AG08396 (cell line): ENCODE measurements around the gene DNAJC8.
A peak's percentile ranks its signal among the peaks of the same experiment; 100 is the strongest.

ENCODE experiments used
- DNase-seq: peaks from one replicate; pipeline ENCODE4 v3.0.0; 2012; ENCODE audit warnings: low spot score, mixed read lengths

DNAJC8 gene

DNA sequence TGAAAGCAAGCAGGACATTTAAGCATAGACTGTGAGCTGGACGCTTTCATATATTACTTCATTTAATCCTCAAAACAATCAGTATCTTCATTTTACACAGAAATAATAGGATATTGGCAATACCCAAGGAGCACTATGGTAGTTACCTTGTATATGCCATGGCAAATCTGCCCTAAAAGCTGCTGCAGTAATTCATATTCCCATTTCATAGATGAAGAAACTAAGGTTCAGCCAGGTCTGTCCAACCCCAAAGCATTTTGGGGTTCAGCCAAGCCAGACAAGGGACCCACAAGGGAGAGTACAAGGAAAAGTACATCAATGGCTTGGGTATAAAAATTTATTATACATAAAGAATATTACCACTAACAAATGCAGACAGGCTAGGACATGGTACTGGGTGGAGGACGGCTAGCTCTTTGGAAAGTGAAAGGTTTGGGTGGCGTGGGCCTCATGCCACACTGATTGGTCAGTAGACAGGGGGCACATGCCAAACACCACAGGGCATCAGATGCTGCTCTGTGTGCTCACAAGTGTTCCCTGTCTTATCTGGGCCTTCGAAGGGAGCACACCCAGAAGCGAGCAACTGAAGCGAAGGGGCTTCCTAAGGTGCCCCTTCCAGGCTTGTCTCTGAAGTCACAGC, 32.5 kb downstream of the DNAJC8 start:
- DNase-seq, result no peak

DNA sequence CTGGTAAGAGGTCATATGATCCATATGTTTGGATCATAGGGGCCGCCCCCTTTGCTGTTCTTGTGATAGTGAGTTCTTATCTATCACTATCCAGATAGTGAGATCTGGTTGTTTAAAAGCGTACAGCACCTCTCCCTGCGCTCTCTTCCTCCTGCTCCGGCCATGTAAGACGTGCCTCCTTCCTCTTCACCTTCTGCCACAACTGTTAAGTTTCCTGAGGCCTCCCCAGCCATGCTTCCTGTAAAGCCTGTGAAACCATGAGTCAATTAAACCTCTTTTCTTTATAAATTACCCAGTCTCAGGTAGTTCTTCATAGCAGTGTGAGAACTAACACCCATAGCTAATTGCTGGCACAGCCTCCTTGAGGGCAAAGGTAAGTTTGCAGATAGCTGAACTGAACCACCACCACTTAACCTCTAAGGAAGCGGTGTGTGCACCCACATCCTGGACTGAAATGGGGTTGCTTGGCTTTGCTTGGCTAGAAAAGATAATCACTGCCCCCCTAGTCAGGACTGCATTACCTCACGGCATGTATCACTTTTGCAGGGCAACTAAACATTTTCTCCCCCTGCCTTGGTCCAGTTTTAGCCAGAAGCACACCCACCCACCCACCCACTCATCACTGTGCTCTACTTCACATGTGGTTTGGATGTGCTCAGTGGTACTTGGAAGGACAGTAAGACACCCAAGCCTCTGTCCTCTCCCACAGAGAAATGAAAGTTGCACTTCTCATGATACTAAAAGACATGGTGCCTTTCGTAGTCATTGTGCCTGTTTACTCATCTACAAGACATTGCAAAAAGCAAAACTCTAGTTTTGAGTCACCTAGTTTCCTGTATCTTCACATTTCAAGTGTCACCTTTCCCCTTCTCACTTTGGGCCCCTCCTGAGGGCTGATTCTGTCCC, 33.2 kb downstream of the DNAJC8 start:
- DNase-seq, result no peak

DNA sequence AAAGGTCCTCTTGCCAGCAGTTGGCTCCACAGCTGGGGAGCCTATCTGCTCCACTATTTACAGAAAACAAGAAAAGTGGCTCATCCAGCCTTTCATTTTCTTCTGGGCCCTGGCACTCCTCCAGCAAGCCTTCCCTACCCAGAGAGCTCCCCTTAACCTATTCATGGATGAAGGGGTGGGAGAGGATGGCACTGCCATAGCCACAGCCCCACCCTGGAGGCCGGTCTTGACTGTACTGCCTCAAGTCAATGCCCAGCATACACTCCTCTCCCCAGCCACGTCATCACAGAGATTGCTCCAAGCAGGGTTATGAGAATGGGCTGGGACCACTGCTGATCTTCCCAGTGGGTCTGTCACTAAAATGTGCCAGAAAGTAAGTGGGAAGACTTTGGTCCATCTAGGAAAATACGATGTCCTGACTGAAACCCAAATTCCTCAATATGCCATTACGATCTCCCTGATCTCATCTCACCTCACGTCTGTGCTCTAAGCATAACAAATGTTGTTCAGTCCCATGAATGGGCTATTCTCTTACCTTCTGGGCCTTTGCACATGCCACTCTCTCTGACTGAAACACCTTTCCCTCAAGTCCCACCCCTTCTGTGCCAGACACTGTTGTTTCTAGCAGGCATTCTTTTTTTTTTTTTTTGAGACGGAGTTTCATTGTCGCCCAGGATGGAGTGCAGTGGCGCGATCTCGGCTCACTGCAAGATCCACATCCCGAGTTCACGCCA, 35.0 kb downstream of the DNAJC8 start:
- DNase-seq, result no peak

DNA sequence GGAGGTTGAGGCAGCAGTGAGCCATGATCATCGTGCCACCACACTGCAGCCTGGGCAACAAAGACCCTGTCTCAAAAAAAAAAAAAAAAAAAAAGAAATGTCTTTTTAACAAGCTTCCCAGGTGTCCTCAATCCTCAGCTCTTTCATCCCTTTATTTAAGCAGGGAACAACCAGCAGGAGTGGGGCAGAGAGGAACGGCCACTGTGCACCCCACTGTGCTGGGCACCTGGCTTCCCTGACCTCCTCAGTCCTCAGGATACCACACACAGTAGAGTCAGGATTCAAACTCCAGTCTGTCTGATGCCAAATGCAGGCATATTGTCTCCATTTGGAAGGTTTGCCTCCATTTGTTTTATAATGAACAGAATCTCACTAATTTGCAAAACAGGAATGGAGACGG, 36.5 kb downstream of the DNAJC8 start:
- DNase-seq, result no peak

DNA sequence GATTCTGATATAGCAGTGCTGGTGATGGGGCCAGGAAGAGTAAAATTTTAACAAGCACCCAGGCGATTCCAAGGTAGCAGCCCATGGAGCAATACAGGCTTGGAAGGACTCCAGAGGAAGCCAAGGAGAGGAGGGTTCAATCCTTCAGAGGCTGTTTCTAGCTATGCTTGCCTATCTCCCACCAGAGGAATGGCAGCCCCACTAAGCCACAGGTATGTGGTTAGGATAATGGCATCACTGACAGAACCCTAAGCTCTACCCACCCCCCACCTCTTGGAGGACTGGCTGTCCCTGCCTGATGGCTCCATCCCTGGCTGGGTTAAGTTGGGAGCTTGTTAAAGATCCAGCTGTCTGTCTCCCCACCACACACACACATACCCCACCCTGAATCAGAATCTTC, 37.0 kb downstream of the DNAJC8 start:
- no peak for DNase-seq

DNA sequence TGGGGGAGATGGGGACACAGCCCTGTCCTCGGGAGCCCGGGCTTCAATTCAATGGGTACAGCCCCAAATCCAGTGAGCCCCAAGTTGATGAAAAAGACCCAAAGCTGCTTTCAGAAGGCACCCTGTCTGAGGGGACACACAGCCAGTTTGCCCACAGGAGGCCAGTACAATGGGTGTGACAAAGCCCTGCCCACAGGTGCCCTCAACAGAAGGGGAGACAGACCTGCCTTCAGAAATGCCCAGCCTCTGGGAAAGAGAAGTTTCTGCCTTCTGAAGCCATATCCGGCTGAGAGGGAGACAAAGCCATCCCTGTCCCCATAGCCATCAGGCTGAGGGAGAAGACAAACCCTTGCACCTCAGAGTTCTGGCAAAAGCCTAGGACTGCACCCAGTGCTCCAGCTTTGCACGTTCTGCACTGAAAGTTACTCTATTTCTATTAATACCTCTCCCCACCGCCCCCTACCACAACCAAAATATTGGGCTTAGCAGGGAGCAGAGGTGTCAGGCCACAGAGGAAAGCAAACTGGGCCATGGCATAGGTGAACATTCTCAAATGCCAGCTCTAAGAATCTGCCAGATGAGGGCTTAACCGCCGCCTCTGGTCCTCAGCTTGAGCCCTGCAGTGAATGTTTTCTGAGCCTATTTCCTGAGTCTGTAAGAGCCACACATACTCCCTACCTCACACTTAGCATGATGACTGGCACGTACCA, 38.3 kb downstream of the DNAJC8 start:
- no peak for DNase-seq

DNA sequence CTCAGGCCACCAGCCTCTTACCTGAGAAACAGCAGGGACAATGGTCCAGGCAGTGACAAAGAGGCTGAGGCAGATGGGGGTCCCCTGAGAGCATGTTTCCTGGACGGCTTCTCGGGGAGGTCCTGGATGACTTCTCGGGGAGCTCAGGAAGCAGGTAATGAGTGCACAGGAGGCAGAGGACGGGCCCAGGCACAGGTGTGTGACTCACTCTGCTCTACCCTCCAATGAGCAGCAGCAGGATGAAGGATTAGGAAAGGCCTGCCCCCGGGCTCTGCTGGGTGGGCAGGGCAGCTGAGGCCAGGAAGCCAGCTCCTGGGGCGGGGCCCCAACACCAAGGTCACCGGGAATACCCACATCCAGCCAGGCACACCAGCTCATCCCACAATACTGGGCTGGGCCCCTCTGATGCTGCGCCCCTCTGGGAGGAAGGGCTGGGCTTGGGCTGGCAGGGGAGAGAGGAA, 39.1 kb downstream of the DNAJC8 start:
- DNase-seq, result no peak

DNA sequence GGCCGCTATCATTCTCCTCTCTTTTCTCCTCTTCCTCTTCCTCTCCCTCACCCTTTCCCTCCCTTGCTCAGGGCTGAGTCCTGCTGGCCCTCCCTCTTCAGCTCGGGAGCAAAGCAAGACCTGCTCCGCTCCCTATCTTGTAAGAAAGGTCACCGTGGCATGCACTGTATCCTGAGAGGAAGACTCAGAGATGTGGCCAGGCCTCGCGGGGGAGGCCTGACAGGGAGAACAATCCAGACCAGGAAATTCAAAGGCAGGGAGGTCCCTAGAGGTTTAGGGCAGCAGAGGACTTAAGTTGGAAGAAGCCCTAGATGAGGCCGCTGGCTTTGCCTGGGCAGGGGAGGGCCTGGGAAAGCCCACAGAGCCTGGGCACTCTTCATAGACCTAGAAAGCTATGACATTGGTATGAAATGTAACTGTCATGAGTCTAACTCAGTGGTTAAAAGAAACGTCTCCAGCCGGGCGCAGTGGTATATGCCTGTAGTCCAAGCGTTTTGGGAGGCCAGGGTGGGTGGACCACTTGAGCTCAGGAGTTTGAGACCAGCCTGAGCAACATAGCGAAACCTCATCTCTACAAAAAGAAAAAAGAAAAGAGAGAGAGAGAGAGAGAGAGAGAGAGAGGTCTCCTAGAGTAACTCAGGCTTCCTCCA, 41.7 kb downstream of the DNAJC8 start:
- DNase-seq, result no peak

DNA sequence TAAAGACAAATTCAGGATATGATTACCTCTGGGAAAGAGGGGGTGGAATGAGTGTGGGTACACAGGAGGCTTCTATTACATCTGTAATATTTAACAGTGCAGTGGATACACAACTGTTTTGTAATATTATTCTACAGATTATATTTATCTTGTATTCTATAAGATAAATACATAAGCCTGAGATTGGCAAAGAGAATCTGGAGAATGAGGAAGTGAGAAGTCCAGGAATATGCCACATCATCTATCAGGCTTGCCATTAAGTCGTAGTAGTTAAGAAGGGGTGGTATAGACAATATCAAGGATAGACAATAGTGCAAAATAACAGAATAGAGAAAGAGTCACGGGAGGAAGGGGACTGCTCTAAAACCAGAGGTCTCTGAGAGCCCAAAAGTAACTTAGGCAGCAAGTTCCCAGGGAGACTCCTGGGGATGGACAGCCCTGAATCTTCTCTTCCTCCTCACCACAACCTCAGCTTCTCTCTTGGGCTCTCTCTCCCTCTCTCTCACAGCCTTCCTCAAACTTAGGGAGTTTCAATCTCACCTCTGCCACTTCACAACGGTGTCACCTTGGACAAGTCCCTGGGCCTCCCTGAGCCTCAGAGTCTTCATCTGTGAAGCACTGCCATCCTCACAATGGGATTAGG, 42.4 kb downstream of the DNAJC8 start:
- DNase-seq, result no peak

DNA sequence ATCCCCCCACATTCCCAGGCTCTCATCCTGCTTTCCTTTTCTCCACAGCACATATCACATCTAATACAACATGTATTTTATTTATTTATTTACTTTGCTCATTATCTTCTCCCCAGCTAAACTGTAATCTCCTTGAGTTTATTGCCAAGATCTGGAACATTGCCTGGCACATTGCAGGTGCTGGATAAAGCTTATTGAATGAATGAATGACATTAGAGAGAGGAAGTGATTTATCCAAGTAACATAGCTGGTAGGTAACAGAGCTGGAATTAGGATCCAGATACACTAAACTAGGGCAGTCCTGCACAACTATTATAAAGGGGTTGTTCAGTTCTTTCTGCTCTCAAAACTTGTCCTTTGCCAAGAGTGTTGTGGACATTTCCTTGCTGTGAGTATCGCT, 47.8 kb downstream of the DNAJC8 start:
- DNase-seq, result no peak

DNA sequence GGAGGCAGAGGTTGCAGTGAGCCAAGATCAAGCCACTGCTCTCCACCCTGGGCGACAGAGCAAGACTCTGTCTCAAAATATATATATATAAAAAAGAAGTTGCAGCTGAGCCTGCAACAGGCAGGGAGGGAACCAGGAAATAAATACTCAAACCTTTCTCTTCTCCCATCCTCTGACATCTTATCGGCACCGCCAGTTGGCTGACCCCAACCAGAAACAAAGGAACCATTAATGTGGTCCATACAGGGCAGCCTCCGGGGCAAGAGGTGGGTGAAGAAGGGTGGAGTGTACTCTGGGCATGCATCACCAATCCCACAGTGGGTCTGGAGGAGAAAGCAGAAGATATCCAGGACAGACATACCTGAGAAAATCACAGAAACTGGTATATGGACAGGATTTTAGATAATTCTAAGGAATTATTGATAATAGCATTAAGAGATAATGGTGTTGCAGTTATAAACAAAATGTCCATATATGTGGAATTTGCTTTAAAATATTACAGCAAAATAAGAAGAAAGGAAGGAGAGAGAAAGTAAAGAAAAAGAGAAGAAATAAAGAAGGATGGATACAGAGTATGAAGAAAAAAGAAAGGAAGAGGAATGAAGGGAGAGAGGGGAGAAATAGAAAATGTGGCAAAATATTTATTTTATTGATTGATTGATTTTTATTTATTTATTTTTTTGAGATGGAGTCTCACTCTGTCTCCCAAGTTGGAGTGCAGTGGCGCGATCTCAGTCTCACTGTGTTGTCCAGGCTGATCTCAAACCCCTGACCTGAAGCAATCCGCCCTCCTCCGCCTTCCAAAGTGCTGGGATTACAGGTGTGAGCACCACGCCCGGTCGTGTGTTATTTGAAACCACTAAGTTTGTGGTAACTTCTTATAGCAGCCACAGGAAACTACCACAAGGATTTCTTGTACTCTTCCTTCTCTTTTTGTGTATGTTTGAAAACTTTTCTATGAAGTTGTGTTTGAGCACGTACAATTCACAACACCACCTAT, 52.2 kb downstream of the DNAJC8 start:
- DNase-seq, result no peak

DNA sequence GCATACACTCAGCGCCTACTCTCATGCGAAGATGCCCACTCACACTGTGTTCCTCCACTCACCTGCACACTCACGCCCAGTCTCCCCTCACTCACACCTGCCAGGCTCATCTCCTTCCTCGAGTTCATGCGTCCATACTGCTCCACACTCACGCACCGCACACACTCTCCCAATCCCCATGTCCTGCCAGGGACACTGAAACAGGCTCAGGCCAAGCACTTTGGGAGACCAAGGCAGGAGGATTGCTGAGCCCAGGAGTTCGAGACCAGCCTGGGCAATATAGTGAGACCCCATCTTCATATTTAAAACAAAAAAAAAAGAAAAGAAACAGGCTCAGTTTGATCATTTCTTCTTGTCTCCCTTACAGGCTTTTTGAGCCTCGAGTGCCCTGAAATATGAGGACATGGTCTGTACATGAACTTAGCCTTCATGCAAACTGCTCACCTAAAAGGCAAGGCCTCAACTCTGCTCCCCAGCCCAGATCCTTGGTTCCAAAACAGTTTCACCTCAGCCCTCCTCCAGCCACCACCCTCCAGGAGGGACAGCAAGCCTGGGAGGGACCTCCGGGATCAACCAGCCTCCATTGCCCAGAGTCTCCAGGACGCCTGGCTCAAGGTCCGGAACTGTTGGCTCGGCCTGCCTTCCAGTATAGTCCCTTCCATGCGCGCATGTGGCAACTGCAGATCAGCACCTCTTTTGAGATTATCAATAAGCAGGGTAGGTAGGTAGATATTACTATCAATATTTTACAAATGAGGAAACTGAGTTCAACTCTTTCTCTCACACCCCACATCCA, 53.9 kb downstream of the DNAJC8 start:
- no peak for DNase-seq

DNA sequence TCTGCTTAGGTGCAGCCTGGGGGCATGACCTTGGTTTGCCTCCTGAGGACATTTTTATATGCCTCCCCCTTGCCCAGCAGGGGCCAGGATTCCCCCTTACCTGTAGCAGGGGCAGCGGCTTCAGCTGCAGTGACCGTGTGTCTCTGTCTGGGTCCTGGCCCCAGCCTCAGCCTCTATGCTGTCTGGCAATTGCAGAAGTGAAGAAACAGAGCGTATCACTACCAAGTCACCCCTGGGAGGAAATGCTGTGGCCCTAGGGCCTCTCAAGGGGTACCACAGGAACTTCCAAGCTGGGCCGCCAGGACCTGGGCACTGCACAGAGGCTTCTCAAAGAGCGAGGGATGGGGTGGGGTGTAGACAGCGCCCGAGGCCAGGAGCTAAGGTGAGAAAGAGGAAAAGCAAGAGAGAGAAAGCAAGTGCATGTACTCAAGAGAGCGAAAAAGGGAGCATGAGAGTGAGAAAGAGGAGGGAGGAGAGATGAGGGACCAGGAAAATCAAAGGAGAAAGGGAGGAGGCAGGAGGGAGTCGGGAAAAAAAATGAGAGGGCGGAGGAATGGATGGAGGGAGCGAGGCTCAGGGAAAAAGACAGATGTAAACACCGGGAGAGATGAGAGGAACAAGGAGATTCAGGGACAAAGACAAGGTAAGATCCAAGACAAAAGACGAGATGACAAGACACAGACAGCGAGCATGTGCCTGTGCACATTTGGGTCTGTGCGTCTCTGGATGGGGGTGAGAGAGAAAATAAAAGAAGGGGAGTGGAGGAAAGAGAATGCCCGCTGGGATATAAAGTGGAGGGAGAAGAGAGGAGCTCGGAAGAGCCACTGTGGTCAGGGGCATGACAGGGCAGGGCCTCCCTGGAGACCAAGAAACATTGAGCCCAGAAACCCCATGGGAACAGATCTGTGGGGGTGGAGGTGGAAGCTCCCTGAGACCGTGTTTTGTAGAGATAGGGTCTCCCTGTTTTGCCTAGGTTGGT, 56.0 kb downstream of the DNAJC8 start, which contains the start of gene PTAFR:
TSS of gene PTAFR (minus strand) at position 199 of the 979 bp plus-strand sequence. CDS start 25,669 bp downstream, outside the sequence.
- no peak for DNase-seq

DNA sequence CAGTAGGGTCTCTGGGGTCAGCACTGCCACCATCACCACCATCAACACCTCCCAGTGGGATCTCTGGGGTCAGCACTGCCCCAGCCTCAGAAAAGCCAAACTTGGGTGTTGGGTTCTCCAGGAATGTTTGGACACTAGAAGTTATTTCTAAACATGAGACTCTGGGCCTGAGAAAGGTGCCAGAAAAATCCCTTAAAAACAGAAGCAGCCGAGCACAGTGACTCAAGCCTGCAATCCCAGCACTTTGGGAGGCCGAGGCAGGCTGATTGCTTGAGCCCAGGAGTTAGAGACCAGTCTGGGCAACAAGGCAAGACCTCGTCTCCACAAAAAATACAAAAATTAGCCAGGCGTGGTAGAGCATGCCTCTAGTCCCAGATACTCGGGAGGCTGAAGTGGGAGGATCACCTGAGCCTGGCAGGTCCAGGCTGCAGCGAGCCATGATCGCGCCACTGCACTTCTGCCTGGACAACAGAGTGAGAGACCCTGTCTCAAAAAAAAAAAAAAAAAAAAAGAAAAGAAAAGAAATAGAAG, 56.8 kb downstream of the DNAJC8 start:
- DNase-seq, result no peak

DNA sequence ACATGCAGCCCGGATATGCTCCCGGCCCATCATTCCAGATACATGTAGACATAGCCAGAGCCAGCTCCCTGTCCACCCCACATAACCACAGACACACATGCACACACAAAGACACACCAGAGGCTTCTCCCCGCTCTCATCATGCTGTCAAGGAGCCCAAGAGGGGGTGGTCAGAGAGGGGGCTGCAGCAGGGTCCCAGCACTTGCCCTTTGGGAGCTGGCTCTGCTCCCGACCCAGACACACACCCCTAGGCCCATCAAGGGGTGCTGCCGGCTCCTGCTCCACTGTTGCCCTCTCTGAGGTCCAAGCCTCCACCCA, 58.9 kb downstream of the DNAJC8 start:
- peak; percentile 75 for DNase-seq

DNA sequence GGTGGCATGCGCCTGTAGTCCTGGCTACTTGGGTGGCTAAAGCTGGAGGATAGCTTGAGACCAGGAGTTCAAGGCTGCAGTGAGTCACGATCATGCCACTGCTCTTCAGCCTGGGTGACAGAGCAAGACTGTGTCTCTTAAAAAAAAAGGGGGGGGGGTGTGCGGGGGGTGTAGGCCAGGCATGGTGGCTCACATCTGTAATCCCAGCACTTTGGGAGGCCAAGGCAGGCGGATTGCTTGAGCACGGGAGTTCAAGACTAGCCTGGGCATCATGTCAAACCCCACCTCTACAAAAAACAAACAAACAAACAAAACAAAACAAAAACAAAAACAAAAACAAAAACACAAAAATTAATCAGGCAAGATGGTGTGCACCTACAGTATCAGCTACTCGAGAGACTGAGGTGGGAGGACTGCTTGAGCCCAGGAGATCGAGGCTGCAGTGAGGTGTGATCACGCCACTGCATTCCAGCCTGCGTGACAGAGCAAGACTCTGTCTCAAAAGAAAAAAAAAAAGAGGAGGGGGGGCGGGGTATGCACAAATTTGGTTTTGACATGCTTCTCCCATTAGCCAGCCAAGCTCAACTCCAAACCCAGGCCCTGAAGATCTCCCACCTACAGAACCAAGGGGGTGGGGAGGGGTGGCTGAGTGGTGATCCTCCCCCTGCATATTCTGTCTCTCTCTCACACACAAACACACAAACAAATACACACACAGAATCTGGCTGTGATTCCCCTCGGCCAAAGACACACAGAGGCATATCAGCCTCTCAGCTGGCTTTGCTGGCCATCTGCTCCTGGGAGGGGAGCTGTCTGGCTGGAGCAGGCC, 59.5 kb downstream of the DNAJC8 start:
- no peak for DNase-seq

DNA sequence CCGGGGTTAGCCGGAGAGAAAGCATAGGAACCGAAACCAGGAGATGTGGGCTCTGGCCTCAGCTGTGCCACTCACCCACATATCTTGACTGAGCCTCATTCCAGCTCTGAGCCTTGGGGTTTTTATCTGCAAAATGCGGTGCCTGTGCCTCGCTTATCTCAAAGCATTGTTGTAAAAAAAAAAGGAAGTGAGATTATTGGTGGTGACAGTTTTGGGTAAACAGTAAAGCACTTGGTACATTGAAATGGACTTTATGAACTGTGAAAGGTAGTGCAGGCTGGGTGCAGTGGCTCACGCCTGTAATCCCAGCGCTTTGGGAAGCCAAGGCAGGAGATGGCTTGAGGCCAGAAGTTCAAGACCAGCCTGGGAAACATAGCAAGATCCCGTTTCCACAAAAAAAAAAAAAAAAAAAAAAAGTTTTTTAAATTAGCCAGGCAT, 60.1 kb downstream of the DNAJC8 start:
- no peak for DNase-seq
